Measurements from ENCODE around the gene ARHGEF39.

The ARHGEF39 gene

DNA sequence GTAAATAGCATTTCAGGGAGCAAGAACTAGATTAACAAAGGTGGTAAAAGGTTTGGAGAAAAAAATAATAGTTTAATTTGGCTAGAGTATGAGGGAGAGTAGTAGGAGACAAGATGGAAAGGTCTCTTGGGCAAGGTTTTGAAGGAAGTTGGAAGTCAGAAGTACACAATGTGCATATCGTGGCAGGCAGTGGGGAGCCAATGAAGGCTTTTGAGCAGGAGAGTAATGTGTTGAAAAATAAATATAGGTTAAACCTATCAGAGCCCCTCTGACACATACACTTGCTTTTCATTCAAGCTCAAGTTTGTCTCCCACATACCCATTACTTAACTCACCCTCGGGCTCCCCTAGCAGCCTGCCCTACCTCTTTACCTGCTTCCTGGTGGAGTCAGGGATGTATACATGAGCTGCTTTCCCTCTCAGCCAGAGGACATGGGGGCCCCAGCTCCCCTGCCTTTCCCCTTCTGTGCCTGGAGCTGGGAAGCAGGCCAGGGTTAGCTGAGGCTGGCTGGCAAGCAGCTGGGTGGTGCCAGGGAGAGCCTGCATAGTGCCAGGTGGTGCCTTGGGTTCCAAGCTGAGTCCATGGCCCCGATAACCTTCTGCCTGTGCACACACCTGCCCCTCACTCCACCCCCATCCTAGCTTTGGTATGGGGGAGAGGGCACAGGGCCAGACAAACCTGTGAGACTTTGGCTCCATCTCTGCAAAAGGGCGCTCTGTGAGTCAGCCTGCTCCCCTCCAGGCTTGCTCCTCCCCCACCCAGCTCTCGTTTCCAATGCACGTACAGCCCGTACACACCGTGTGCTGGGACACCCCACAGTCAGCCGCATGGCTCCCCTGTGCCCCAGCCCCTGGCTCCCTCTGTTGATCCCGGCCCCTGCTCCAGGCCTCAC lies 8.4 kb upstream of the ARHGEF39 start, which contains the start of gene CA9:
TSS of gene CA9 (plus strand) at position 797 of the 893 bp plus-strand sequence. CDS start at position 829, 32 bp downstream.
- no peak for FAIRE-seq

DNA sequence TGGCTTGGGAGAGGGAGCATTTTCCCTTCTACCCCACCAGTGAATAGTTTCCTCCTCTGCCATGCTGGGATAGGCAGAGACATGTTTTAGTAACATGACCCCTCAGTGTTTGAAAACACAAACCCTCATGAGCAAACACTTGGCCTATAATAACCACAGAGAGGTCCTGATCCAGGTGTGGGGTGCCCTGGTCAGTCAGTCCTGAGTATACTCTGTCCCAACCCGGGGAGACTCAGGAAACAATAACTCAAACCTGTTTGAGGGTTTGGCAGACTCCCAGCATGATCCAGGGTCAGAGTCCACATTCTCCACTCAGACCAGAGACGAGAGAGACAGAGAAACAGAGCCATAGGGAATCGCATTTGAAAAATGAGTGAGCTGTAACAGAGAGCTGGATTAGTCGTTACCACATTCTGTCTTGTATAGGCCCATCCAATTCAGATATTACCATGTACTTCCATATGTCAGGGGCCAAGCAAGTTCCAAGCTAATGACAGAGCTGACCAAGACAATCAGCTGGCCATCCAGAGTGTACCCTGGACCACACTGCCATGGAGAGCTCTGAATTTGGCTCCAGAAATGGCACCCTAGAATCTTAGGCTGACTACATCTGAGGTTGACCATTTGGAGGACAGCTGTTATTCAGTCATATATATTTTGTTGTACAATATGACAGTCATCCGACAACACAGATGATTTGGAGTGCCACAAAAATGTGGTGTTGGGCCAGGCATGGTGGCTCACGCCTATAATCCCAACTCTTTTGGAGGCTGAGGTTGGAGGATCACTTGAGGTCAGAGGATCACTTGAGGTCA lies 4.5 kb upstream of the ARHGEF39 start:
- FAIRE-seq: no peak

DNA sequence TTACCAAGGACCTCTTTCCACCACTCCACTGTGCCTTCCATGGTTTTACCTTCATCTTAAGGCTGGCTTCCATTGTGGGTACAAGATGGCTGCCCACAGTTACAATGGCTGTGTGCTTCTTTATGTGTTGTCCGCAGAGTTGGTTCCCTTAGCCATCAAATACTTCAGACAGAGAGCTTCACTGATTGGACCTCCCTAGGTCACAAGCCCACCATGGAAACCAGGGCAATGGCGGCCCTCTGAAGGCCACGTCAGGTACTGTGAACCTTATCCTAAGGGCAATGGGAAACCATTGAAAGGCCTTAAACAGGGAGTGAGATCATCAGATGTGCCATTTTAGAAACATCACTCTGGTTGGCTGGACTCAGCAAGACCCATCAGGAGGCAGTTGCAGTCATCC lies 2.9 kb upstream of the ARHGEF39 start:
- FAIRE-seq: no peak

DNA sequence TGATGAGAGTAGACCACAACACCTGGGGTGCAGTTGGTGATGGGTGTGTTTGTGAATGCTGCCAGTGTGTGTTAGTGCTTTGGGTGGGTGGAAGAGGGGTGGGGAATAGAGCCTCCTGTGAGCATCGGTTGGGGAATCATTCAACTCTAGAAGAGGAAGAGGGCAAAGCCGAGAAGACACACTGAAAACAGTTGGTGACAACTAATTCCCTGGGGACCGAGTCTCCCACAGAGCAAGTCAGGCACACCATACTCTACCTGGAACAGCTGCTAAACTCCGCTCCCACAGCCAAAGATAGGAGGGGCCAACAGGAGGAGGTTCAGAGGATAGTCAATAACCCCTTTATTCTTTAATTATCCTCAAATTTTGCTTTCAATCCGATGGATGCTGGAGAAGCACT lies 1.6 kb upstream of the ARHGEF39 start:
- no peak for FAIRE-seq

DNA sequence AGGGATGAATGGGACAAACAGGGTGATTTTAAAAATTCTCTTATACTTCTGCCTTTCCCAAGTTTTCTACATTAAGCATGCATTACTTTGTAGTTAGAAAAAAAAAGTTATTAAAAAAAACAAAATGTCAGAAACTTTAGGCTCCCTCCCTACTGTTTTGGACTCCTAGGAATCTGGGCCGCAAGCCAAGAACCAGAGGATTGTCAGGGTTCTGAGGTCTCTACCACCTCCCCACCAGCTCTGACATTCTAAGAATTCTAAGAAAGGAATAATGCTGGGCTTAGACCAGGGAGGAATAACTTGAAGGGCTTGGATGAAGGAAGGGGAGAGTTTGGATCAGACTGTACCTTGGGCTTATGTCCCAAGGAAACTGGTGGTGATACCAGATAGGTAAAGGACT lies 1.1 kb upstream of the ARHGEF39 start:
- FAIRE-seq: no peak

DNA sequence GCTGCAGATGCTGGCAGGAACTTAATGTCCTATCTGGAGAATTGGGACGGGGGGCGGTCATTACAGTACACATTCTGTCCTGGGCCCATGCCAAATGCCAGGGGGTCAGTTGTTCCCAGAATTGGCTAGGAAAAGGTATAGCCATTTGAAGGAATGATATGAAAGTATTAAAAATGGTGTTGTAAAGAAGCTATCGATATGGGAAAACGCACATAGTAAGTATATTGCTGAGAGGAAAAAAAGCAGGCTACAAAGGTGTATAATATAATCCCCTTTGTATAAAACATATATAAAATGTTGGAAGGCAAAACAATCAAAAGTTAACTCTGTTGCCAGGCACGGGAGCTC lies 450 bp upstream of the ARHGEF39 start:
- no peak for FAIRE-seq

DNA sequence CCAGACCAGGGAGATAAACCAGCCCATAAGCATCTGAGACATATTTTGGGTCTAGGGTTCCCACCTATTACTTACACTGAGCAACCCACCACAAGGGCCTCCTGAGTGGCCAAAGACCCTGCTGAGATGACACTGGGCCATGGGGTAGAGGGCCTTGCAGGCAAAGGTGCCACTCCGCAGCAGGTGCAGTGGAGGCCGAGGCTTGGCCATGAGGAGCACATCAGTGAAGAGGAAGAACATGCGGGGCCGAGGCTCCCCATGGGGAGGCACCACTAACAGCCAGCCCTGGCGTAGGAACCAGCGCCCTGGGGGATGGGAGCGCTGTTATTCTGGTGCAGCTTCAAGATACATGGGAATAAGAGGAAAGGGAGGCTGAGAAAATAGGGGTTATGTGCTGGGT lies 2.6 kb downstream of the ARHGEF39 start:
- FAIRE-seq: no peak

DNA sequence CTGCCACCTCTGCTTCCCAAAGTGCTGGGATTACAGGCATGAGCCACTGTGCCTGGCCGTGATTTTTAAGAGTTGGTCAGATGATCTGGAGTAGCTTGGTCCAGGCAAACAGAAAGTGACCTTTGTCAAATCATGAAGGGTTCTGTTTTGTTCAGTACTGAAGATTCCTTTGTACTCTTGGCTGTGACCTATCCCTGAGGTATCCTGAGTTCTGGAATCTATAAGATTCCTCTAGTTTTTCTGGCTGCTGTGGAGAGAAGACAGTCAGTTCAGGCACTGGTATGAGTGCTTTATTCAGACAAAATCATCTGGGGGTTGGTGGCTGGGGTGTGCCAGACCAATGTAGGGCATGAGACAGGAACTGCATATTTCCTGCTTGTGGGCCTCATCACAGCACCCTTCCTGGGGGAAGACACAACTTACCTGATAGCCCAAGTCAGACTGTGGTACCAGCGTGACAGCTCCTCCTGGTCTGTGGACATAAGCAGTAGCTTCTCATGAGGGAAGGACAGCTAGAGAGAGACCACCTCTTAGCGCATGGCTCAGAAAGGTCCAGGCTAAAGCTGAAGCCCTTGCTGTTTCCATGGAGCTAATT lies 3.1 kb downstream of the ARHGEF39 start:
- no peak for FAIRE-seq

DNA sequence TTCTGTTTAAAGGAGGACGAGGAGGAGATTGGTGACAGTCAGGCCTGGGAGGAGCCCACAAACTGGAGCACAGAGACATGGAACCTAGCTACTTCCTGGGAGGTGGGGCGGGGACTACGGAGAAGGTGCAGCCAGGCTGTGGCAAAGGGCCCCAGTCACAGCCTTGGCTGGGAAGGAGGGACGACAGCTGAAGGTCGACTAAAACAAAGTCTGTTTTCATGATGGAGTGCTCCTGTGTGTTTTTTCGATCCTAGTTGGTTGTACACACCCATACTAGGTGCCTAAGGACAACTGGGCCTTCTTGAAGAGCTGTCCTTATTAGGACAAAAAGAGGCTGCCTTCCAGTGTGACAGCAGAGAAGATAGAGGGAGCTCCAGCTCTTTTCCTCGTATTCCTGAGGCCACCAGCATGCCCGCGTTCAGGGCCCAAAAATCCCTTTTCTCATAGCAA lies 4.0 kb downstream of the ARHGEF39 start:
- FAIRE-seq: no peak

DNA sequence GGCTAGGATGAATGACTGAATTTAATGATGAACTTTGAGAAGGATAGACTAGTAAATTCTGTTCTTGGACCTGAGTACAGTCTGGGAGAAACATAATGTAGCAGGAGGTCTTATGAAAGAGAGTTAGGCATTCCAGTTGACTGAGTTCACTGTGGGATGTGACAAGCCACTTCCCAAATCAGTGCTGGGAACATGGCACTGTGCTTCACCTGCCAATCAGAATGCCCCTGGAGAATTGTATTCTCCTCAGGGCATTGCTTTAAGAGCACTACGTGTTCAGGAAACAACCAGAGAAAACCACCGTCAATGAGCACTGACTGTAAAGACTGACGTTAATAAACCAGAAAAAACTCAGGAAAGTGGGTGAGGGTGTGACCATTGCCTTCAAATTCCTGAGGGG lies 5.7 kb downstream of the ARHGEF39 start:
- FAIRE-seq: no peak

DNA sequence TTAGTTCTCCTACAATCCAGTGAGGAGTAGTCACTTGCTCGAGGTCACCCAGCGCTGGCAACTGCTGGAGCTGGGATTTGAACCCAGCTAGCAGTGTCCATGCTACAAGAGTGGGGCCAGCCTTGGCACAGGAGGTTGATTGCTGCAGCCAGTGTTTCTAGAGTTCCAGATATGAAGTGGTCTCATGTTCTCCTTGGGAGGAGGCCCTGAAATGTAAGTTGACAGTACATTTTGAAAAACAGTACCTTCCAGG lies 6.1 kb downstream of the ARHGEF39 start:
- no peak for FAIRE-seq

DNA sequence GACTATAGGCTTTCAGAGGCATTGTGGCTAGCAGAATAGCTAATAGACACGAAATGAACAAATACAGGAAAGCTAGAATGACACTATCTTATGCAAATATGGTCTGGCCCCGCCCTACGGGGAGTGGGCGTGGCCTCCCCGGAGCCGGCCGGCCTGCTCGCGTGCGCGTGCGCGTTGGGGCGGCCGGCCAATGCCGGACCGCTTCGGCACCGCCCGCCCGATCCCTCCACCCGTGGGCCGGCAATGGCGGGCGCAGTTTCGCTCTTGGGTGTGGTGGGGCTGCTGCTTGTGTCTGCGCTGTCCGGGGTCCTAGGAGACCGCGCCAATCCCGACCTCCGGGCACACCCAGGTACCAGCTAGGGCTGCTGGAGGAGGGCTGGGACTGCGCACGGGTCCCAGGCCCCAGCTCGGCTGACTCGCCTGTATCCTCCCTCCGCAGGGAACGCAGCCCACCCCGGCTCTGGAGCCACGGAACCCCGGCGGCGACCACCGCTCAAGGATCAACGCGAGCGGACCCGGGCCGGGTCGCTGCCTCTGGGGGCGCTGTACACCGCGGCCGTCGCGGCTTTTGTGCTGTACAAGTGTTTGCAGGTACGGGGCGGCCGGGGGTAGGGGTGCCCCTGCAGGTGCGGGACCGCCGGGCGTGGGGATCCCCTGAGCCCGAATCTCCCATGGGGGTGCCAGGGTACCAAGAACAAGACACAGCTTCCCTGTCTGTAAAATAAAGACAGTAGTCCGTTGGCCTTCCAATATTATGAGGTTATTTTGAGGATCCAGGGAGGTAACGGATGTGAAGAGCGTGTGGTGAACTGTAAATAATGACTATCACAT lies 6.6 kb downstream of the ARHGEF39 start, which contains the start of gene CCDC107:
TSS of gene CCDC107 (plus strand) at position 156 of the 831 bp plus-strand sequence. CDS start at position 244, 88 bp downstream.
- FAIRE-seq: no peak

DNA sequence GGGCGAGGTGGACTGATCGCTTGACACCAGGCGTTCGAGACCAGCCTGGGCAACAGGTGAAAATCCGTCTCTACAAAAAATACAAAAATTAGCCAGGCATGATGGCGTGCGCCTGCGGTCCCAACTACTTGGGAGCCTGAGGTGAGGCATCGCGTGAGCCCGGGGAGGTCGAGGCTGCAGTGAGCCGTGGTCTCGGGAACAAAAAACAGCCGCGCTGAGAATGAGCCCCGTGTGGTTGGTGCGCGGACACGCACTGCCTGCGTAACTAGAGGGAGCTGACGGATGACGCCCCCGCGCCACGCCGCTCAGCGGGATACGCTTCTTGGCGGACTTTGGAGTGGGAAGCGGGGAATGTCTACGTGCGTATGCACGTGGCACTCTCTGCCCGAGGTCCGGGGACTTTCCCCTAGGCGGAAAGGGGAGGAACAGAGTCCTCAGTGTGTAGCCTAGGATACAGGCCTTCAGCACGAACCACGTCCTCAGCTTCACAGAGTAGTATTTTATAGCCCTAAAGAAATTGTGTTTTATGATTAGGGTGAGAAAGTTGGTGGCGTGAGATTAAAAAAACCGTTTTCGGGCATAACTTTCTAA lies 7.4 kb downstream of the ARHGEF39 start, which contains the start of gene RMRP:
TSS of gene RMRP (minus strand) at position 474 of the 591 bp plus-strand sequence.
- peak; percentile 93 for FAIRE-seq

DNA sequence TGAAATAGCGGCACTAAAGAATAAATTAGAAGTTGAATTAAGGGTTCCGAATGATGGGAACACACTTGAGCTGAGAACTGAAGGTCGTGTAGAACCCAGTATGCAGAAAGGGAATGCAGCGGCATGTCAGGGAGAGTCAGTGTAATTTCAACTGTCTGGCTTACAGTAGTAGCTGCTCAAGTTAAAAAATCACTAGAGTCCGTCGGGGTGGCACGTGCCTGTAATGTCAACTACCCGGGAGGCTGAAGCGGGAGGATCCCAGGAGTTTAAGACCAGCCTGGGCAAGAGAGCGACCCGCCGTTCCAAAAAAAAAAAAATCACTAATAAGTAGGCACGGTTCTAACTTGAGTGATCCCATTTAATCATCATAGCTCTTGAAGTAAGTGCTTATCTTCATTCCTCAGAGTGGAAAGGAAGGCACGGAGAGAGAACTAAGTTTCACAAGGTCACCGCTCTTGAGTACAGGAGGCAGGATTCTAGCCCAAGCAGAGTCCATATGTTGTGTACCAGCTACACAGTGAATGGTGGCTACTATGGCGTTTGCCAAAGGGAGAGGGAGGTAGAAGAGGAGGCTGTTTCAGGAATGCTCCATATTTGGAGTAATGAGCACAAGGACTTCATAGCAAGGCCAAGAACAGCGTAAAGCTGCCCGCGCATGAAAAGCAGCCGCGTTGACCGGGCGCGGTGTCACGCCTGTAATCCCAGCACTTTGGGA lies 8.0 kb downstream of the ARHGEF39 start:
- no peak for FAIRE-seq

DNA sequence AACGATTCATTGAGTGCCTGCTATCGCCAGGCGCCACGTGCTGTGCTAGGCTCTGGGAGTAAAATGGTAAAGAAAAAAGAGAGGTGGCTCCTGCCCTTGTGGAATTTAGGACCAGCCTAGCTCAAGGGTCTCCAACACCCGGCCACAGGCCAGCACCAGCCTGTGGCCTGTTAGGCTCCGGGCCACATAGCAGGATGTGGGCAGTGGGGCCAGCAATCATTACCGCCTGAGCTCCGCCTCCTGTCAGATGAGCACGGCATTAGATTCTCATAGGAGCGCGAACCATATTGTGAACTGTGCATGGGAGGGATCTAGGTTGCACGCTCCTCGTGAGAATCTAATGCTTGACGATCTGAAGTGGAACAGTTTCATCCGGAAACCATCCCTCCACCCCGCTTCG lies 8.6 kb downstream of the ARHGEF39 start:
- FAIRE-seq: no peak

DNA sequence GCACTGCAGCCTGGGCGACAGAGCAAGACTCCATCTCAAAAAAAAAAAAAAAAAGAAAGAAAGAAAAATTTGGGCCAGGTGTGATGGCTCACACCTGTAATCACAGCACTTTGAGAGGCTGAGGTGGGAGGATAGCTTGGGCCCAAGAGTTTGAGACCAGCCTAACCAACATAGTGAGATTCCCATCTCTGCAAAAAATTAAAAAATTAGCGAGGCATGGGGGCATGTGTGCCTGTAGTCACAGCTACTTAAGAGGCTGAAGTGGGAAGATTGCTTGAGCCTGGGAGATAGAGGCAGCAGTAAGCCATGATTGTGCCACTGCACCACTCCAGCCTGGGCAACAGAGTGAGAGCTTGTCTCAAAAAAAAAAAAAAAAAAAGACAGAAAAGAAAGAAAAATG lies 11.4 kb downstream of the ARHGEF39 start:
- FAIRE-seq: no peak

DNA sequence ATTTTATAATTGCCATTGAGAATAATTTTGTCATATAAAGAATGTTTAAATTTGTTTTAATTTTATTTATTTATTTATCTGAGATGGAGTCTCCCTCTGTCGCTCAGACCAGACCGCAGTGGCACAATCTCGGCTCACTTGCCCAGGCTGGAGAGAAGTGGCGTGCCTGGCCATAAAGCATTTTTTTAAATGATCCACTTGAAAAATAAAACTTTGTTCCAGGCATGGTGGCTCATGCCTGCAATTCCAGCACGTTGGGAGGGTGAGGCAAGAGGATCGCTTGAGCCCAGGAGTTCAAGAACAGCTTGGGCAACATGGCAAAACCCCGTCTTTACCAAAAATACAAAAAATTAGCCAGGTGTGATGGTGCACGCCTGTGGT lies 12.2 kb downstream of the ARHGEF39 start:
- no peak for FAIRE-seq

DNA sequence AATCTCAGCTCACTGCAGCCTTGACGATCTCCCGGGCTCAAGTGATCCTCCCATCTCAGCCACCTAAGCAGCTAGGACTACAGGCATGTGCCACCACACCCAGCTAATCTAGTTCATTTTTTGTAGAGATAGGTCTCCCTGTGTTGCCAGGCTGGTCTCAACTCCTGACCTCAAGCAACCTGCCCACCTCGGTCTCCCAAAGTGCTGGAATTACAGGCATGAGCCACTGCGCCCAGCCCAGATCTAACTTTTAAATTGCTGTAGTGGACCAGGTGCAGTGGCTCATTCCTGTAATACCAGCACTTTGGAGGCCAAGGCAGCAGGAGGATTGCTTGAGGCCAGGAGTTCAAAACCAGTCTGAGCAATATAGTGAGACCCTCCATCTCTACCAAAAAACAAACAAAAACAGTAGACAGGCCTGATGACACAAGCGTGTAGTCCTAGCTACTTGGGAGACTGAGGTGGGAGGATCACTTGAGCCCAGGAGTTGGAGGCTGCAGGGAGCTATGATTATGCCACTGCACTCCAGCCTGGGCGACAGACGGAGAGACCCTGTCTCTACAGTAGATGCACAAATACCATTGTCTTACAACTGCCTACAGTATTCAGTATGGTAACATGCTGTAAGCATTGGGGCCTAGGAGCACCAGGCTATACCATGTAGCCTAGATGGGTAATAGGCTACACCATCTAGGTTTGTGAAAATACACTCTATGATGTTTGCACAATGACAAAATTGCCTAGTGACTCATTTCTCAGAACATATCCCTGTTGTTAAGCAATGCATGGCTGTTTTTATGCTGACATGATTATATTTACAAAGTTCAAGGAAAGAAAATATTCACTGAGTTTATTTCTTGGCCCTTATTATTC lies 12.8 kb downstream of the ARHGEF39 start:
- FAIRE-seq: no peak

DNA sequence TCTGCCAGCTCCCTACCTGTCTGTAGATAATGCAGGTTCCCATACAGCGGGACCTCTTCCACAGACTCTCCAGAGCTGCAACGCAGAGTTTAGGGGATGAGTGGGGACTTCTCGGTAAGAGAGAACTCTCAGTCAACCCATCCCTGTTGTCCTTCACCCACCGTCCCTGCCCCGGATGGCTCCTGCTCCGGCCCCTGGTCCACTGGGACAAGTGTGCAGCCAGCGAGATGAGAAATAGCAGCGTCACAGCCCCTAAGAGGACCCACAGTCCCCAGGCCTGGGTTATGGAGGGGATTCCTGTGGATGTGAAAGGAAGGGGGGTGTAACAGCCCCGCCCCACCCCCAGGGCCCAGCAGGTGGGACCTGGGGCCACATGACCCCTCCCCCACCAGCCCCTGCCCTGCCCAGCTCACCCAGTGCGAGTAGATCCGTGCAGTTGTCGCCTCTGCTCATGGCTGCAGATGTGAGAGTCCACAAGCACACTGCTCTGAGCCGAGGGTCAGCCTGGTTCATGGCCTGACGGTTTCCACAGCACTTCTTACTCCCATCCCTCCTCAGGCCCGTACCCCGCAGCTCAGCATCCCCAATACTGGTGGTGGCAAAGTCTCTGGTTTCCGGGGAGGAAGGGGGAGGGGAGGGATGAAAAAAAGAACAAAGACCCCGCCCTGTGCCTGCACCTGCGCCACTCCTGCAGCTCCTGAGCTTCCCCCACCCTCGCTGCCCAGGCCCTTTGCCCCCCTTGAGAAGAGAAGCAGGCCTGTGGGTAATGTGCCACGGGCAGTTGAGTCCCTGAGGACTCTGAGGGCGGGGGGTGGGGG lies 14.4 kb downstream of the ARHGEF39 start, which contains the start of gene SIT1:
TSS of gene SIT1 (minus strand) at position 591 of the 818 bp plus-strand sequence. CDS start at position 513, 78 bp downstream.
- FAIRE-seq: no peak

Measured in endometrium (tissue), 2 donors.